HEK293T (cell line): ENCODE data around the gene CDRT4.

Experiments used
- CTCF ChIA-PET: fragments of 350-600 bp; formaldehyde crosslinking; extraction: SDS; loops from one replicate; lab custom pipeline; 2021; ENCODE audit warnings: antibody characterized with exemption, inconsistent platforms; lab: Yijun Ruan, JAX
- POLR2A ChIA-PET: fragments of 350-600 bp; formaldehyde crosslinking; extraction: SDS; loops from one replicate; lab custom pipeline; 2020; ENCODE audit warnings: antibody characterized with exemption, inconsistent platforms; lab: Yijun Ruan, JAX
- DNase-seq: peaks from one replicate; pipeline ENCODE4 v3.0.0; 2012; ENCODE audit warnings: mixed read lengths; ENCODE audit errors: extremely low spot score
- ARNT ChIP-seq: fragments of 450-650 bp; IDR thresholded peaks from 2 replicates; pipeline ENCODE4 v1.6.1; 2017; ENCODE audit warnings: mild to moderate bottlenecking
- BHLHE40 ChIP-seq: fragments of 450-650 bp; IDR thresholded peaks from 2 replicates; pipeline ENCODE4 v1.6.1; 2016; ENCODE audit warnings: mild to moderate bottlenecking, moderate library complexity, borderline replicate concordance
- CTBP1 ChIP-seq: fragments of 450-650 bp; IDR thresholded peaks from 2 replicates; pipeline ENCODE4 v1.6.1; 2016; ENCODE audit warnings: borderline replicate concordance
- ELF4 ChIP-seq: fragments of 450-650 bp; IDR thresholded peaks from 2 replicates; pipeline ENCODE4 v1.6.1; 2017; ENCODE audit warnings: antibody characterized with exemption
- FOXA1 ChIP-seq: fragments of 450-650 bp; IDR thresholded peaks from 2 replicates; pipeline ENCODE4 v1.6.1; 2016; ENCODE audit warnings: mild to moderate bottlenecking
- FOXK2 ChIP-seq: fragments of 450-650 bp; IDR thresholded peaks from 2 replicates; pipeline ENCODE4 v1.6.1; 2016; ENCODE audit warnings: mild to moderate bottlenecking
- FOXM1 ChIP-seq: fragments of 450-650 bp; IDR thresholded peaks from 2 replicates; pipeline ENCODE4 v1.6.1; 2017; ENCODE audit warnings: mild to moderate bottlenecking, borderline replicate concordance
- HDGF ChIP-seq: fragments of 450-650 bp; IDR thresholded peaks from 2 replicates; pipeline ENCODE4 v1.6.1; 2017; ENCODE audit warnings: antibody characterized with exemption, borderline replicate concordance
- L3MBTL2 ChIP-seq: fragments of 450-650 bp; conservative IDR thresholded peaks from 2 replicates; pipeline ENCODE4 v1.6.1; 2016; ENCODE audit warnings: mild to moderate bottlenecking
- LEF1 ChIP-seq: fragments of 450-650 bp; IDR thresholded peaks from 2 replicates; pipeline ENCODE4 v1.6.1; 2017; ENCODE audit warnings: mild to moderate bottlenecking, borderline replicate concordance
- NFRKB ChIP-seq: fragments of 450-650 bp; IDR thresholded peaks from 2 replicates; pipeline ENCODE4 v1.6.1; 2016; ENCODE audit warnings: mild to moderate bottlenecking, moderate library complexity
- SP1 ChIP-seq: fragments of 450-650 bp; IDR thresholded peaks from 2 replicates; pipeline ENCODE4 v1.6.1; 2017
- SUZ12 ChIP-seq: fragments of 450-650 bp; IDR thresholded peaks from 2 replicates; pipeline ENCODE4 v1.6.1; 2016; ENCODE audit warnings: mild to moderate bottlenecking
- TARDBP ChIP-seq: fragments of 450-650 bp; IDR thresholded peaks from 2 replicates; pipeline ENCODE4 v1.6.1; 2016
- ZNF384 ChIP-seq: fragments of 450-650 bp; IDR thresholded peaks from 2 replicates; pipeline ENCODE4 v1.6.1; 2016
- TF ChIP-seq, protein P1 (sequence below): fragments of 450-650 bp; IDR thresholded peaks from 2 replicates; pipeline ENCODE4 v1.6.1; 2016

The CDRT4 gene

DNA sequence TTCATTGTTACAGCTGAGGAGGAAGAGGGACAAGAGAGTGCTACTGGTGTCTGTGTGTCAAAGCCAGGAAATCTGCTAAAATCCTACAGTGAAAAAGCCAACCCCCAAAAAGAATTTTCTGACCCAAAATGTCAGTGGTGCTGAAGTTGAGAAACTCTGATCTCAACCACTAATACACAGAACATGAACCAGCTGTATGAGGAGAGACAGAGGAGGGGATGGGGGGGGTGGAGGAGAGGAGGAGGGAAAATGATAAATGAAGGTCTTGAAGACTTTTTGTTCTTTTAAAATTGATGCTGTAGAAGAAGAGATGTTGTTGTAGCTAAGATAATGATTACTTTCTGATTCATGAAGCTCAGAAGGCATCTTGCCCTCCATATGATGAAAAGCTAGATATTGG lies 27.4 kb upstream of the CDRT4 start:
- no peak for DNase-seq
- ChIA-PET POLR2A (no interaction called here), CTCF (interaction anchor here (0.9 kb wide), 1 partner anchor 8 kb away, joined by 3 read pairs; no protein-coding TSS in a partner anchor)
- no peak for TF ChIP-seq L3MBTL2
- no peak for TF ChIP-seq BHLHE40
- no peak for TF ChIP-seq ELF4
- no peak for TF ChIP-seq TARDBP
- TF ChIP-seq SP1 = no peak
- TF ChIP-seq FOXM1 = no peak
- TF ChIP-seq FOXK2 = no peak
- TF ChIP-seq HDGF = no peak
- no peak for TF ChIP-seq LEF1
- TF ChIP-seq CTBP1 = no peak
- no peak for TF ChIP-seq SUZ12

DNA sequence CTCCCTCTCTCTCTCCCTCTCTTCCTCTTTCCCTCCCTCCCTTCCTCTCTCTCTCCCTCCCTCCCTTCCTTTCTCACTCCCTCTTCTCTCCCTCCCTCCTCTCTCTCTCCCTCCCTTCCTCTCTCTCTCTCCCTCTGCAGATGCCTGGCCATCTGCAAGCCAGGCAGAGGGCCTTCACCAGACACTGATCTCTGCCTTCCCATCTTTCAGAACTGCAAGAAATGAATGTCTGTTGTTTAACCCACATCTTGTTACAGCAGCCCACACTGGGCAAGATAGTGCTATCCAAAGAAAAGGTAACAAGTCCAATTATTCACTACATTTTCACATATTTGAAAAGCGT lies 26.2 kb upstream of the CDRT4 start:
- ChIA-PET CTCF (no interaction called here), POLR2A (no interaction called here)
- TF ChIP-seq NFRKB (no peak), SUZ12 (no peak), FOXA1 (no peak), TARDBP (no peak)
- DNase-seq = no peak

DNA sequence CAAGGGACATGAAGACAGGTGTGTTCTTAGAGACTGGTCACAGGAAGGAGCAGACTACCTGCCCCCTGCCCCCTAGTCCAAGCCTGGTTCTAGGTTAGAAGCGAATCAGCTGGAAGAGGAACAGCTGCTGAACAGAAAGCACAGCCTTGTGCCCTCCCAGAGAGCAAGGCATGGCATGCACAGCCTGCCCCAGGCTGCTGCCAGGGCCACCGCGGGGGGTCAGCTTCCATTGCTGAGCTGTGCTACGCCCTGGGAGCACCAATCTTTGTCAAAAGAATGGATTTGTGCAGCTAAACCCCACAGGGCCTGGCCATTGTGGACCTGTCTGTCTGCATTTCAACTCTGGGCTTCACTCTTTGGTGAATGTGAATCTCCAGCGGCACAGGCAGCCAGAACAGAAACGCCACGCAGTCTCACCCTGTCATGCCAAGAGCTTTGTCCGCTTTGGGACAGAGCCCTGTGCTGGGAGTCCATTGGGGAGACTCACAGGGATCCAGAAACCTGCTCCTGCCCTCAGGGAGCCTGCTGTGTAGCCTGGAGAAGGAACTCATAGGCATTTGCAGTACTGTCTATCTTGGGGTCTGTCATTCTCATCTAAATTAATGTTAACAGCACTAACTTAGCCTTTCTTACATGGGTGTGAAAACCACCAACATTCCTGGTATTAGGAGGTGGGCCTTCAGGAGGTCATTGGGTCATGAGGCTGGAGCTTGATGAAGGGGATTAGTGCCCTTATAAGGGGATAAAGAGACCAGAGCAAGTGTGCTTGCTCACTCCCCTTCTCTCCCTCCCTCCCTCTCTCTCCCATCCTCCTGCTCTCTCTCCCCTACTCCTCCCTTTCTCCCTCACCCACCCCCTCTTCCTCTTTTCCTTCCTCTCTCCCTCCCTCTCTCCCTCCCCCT lies 25.6 kb upstream of the CDRT4 start:
- CTCF ChIA-PET = interaction anchor here (0.6 kb wide), 1 partner anchor 186 kb away, joined by 3 read pairs; no protein-coding TSS in a partner anchor
- TF ChIP-seq L3MBTL2 (no peak), SUZ12 (no peak), FOXA1 (no peak), CTBP1 (no peak), NFRKB (no peak), LEF1 (no peak), BHLHE40 (no peak), HDGF (no peak), FOXM1 (no peak)
- DNase-seq = no peak
- POLR2A ChIA-PET = no interaction called here

DNA sequence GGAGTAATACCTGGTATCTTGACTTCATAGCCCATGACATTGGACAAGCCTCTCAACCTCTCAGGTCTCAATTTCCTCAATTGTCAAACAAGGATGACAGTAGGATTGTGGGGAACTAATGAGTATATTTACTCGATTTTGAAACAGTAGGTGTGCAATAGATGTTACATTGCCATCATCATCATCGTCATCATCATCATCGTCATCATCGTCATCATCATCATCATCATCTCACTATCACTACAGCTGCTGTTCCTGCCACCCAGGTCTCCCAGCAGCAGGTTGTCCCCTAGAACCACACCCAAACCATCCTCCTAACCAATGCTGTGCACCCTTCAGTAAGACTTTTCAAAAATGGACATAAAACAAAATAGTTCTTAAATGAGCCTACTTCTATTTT lies 24.8 kb upstream of the CDRT4 start:
- CTCF ChIA-PET = no interaction called here
- no peak for DNase-seq
- TF ChIP-seq BHLHE40 (no peak), ELF4 (no peak), SUZ12 (no peak), HDGF (no peak), NFRKB (no peak), FOXK2 (no peak), FOXM1 (no peak), ZNF384 (no peak), FOXA1 (no peak), TARDBP (no peak), SP1 (no peak), LEF1 (no peak), CTBP1 (no peak), ARNT (no peak), L3MBTL2 (no peak)
- TF ChIP-seq, protein P1, sequence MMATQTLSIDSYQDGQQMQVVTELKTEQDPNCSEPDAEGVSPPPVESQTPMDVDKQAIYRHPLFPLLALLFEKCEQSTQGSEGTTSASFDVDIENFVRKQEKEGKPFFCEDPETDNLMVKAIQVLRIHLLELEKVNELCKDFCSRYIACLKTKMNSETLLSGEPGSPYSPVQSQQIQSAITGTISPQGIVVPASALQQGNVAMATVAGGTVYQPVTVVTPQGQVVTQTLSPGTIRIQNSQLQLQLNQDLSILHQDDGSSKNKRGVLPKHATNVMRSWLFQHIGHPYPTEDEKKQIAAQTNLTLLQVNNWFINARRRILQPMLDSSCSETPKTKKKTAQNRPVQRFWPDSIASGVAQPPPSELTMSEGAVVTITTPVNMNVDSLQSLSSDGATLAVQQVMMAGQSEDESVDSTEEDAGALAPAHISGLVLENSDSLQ = no peak
- POLR2A ChIA-PET = no interaction called here

DNA sequence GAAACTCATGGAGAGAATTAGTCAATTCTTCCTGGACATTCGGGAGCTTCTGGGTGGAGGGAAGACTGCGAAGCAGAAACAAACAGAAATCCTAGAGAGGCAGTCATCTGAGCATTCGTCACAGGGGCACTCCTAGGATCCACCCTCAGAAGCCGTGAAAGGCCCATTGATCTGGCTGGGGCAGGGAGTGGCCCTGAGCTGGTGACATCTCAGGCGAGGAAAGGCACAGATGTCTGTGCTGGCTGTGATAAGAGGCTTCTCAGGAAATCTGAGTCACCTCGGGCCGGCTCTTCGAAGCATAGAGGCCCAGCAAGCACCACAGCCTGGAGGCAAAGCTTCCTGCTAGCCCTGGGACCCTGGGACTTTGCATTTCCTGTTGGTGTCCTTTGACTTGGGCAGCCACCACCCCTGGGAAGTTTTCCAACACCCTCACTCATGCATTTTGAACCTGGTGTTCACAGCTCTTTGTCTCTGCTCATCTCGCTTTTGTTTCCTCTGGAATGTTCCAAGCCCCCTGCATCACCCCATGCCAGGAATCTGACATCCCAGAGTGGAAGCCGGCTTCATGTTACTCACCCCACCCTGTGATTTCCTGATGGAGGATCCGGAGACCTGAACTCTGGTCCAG lies 23.3 kb upstream of the CDRT4 start:
- DNase-seq = no peak
- POLR2A ChIA-PET = no interaction called here
- CTCF ChIA-PET = no interaction called here
- TF ChIP-seq CTBP1 = no peak
- TF ChIP-seq NFRKB = no peak
- TF ChIP-seq ARNT = no peak
- no peak for TF ChIP-seq ELF4
- TF ChIP-seq L3MBTL2 = no peak
- no peak for TF ChIP-seq TARDBP
- TF ChIP-seq FOXK2 = no peak
- TF ChIP-seq ZNF384 = no peak
- TF ChIP-seq SP1 = no peak
- no peak for TF ChIP-seq SUZ12
- TF ChIP-seq FOXM1 = no peak
- TF ChIP-seq, protein P1 = no peak
- TF ChIP-seq BHLHE40 = no peak
- TF ChIP-seq HDGF = no peak

DNA sequence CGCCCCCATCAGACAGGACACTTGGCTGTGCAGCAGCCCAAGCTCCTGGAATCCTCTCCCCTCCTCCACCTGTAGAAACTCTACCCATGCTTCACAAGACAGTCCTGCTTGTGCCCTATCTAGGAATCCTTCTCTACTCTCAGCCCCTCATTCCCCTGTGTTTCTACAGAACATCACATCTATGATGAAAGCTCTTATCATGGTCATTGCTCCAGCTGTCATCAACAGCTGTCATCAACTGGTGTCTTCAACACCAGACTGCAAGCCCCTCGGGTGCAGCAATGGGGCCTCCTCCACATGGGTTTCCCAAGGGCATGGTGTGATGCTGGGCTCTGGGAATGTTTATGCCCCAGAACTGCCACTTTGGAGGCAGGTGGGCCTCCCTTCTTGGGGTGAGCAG lies 21.1 kb upstream of the CDRT4 start:
- POLR2A ChIA-PET = no interaction called here
- no peak for TF ChIP-seq NFRKB
- no peak for TF ChIP-seq SUZ12
- no peak for TF ChIP-seq FOXK2
- TF ChIP-seq FOXA1 = no peak
- TF ChIP-seq, protein P1 = no peak
- TF ChIP-seq L3MBTL2 = no peak
- no peak for TF ChIP-seq LEF1
- CTCF ChIA-PET = interaction anchor here (0.5 to 0.8 kb wide), 2 partner anchors 14 to 110 kb away, joined by 3 read pairs; no protein-coding TSS in a partner anchor
- DNase-seq = no peak
